BJ (cell line): ENCODE measurements around the gene TCL1B. TPM values are rescaled to one million over a fixed set of nuclear protein-coding genes. Genes with fewer than 3 reads are reported as not detected.

Experiments used
- CTCF ChIA-PET: fragments of 350-600 bp; formaldehyde crosslinking; extraction: SDS; loops from one replicate; lab custom pipeline; 2021; ENCODE audit warnings: antibody characterized with exemption, inconsistent platforms; lab: Yijun Ruan, JAX
- POLR2A ChIA-PET: fragments of 300-600 bp; sonication (Branson Sonifier 250); formaldehyde crosslinking; extraction: SDS; loops from one replicate; lab custom pipeline; 2021; ENCODE audit warnings: antibody characterized with exemption; lab: Charles Lee
- DNase-seq: peaks from one replicate; pipeline ENCODE4 v3.0.0-alpha.2; 2011; ENCODE audit warnings: low read depth
- H3K27me3 ChIP-seq: 2 replicates; pipeline ENCODE4 v1.6.0; 2011; ENCODE audit warnings: low read length; ENCODE audit not compliant: control insufficient read depth, insufficient read depth
- H3K36me3 ChIP-seq: 2 replicates; pipeline ENCODE4 v1.5.1; 2011; ENCODE audit warnings: low read length; ENCODE audit not compliant: control insufficient read depth, insufficient read depth
- H3K4me3 ChIP-seq: 2 replicates; pipeline ENCODE4 v1.5.1; 2011; ENCODE audit warnings: low read depth, mild to moderate bottlenecking, control low read depth, low read length
- polyA plus RNA-seq: library from polyadenylated mRNA; depleted of rRNA; stranded (reverse); fragments of >200 nt; gene quantifications from 2 replicates; pipeline ENCODE4 v1.2.3, GENCODE V29; 2011
- TF ChIP-seq, protein P1 (sequence below): IDR thresholded peaks from 2 replicates; pipeline ENCODE4 v1.5.1; 2011; ENCODE audit warnings: low read depth, mild to moderate bottlenecking, control low read depth, inconsistent platforms, low read length, moderate library complexity; ENCODE audit not compliant: insufficient read depth

The TCL1B gene
- polyA plus RNA-seq, 1 experiment = not detected

DNA sequence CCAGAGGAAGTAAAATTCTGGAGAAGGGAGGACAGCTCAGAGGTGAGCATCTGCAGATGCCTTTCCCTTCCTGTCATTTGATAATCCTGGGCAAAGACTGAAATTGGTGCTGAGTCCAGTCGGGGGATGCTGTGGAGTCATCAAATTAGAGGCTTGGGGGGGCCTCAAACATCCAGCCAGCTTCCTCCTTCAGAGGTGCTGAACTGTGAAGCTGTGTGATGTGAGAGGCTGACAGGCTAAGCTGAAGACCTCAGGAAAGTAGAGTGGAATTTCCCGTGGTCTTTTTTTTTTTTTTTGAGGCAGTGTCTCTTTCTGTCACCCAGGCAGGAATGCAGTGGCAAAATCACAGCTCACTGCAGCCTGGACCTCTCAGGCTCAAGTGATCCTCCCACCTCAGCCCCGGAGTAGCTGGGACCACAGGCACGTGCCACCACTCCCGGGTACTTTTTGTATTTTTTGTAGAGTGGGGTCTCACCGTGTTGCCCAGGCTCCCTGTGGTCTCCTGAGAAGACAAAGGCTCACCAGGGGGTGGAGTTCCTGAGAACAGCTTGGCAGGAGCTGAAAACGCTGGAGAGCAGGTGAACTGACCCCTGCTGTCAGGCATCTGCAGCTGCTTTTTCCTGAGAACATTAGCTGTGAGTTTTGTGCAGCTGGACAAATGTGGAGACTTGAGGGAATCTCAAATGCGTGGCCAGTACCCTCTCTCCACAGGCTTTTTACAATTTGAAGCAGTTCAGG, 6.1 kb upstream of the TCL1B start:
- no peaks in the 10 kb centered on the region for H3K27me3 ChIP-seq
- DNase-seq = no peak
- no peak overlapping the region for H3K4me3 ChIP-seq
- ChIA-PET POLR2A (no interaction called here), CTCF (no interaction called here)
- no peaks in the 10 kb centered on the region for H3K36me3 ChIP-seq
- TF ChIP-seq, protein P1, sequence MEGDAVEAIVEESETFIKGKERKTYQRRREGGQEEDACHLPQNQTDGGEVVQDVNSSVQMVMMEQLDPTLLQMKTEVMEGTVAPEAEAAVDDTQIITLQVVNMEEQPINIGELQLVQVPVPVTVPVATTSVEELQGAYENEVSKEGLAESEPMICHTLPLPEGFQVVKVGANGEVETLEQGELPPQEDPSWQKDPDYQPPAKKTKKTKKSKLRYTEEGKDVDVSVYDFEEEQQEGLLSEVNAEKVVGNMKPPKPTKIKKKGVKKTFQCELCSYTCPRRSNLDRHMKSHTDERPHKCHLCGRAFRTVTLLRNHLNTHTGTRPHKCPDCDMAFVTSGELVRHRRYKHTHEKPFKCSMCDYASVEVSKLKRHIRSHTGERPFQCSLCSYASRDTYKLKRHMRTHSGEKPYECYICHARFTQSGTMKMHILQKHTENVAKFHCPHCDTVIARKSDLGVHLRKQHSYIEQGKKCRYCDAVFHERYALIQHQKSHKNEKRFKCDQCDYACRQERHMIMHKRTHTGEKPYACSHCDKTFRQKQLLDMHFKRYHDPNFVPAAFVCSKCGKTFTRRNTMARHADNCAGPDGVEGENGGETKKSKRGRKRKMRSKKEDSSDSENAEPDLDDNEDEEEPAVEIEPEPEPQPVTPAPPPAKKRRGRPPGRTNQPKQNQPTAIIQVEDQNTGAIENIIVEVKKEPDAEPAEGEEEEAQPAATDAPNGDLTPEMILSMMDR = no peak

DNA sequence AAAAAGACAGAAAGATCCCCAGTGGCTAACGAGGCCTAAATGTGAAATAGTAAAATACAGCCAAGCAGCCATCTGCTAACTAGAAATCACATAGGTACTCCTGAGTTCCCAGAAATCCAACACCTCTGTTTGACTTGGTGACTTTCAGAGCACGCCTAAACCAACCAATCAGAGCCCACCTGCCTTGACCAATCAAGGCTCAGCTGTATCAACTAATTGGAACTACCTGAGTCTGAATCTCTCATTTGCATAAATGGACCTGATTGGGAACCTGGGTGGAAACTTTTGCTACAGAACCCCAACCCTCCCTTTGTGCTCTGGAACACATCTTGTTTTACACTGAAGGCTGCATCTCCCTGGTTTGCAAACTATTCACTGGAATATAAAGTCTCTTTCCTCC, 5.1 kb upstream of the TCL1B start:
- H3K4me3 ChIP-seq = no peak overlapping the region
- ChIA-PET POLR2A (no interaction called here), CTCF (no interaction called here)
- no peaks in the 10 kb centered on the region for H3K27me3 ChIP-seq
- DNase-seq = no peak
- H3K36me3 ChIP-seq = no peaks in the 10 kb centered on the region
- TF ChIP-seq, protein P1 = no peak

DNA sequence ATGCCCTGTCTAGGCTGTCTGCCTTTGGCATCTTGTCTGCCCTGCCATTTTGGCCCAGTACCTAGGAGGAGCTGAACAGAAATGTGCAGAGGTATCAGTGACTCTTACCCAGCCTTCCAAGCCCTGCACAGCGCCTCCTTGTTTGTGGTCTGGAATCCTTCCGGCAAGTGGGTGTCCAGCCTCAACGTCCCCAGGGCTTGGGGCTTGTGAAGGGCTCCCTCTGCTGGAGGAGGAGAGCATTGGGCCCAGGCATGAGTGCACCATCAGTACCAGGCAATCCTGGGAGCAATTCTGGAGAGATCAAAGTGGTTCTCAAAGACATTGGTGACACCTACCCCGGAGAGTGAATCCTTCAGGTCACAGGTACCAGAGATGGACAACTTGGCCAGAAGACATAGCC, 2.4 kb upstream of the TCL1B start:
- TF ChIP-seq, protein P1 = peak; percentile 38
- CTCF ChIA-PET = interaction anchor here (1.0 to 1.7 kb wide), 2 partner anchors 9 to 10 kb away, joined by 4 to 5 read pairs; no protein-coding TSS in a partner anchor
- no peak for DNase-seq
- POLR2A ChIA-PET = no interaction called here
- Histone ChIP-seq H3K4me3 (no peak overlapping the region), H3K36me3 (no peaks in the 10 kb centered on the region), H3K27me3 (no peaks in the 10 kb centered on the region)

DNA sequence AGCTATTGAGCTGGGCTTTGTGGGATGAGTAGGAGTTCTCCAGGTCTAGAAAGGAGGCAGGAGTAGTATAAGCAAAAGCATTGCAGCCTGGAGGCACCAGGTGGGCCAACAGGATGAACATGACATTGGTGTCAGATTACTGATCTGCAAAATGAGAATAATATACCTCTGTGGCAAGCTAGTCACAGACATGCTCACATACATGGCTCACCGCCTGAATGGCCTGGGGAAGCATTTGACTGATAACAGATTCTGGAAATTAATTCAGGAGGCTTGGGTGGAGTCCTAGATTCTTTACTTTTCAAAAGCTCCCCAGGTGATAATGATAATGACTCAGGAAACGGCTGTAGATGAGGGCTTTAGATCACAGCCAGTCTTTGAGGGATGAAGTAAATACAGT, 709 bp downstream of the TCL1B start:
- Histone ChIP-seq H3K36me3 (no peaks in the 10 kb centered on the region), H3K27me3 (no peaks in the 10 kb centered on the region), H3K4me3 (no peak overlapping the region)
- CTCF ChIA-PET = interaction anchor here (0.5 kb wide), 1 partner anchor 192 kb away, joined by 3 read pairs; no protein-coding TSS in a partner anchor
- TF ChIP-seq, protein P1 = no peak
- POLR2A ChIA-PET = no interaction called here
- no peak for DNase-seq

DNA sequence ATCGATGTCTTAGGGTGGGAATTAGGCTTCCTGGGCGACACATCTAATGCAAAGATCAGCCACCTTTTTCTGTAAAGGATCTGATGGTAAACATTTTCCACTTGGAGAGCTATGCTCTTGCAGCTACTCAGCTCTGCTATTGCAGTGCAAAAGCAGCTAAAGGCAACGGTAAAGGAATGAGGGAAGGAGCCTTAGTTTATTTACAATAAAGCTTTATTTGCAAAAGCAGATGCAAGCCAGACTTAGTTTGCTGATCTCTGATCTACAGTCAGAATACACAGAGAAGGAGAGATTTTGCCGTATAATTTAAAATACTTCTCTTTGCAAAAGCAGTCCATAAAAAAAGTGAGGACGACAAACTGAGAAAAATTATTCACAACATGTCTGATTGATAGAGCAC, 3.2 kb downstream of the TCL1B start:
- no peak overlapping the region for H3K4me3 ChIP-seq
- CTCF ChIA-PET = no interaction called here
- DNase-seq = no peak
- no peaks in the 10 kb centered on the region for H3K27me3 ChIP-seq
- TF ChIP-seq, protein P1 = no peak
- H3K36me3 ChIP-seq = no peaks in the 10 kb centered on the region
- POLR2A ChIA-PET = no interaction called here
